Transverse colon (tissue), 4 donors: ENCODE data around the gene BCAM.

Experiments used
- CTCF ChIP-seq, 5 experiments: fragments of 200-600 bp in 3 of 5; fragments of 450-650 bp in 2 of 5; sonication (generic) in 3 of 5; IDR thresholded peaks; 1 replicate in 2 of 5; 2 replicates in 3 of 5; pipeline ENCODE4 v1.5.1; 2016 to 2017; ENCODE audit warnings: antibody characterized with exemption in 5 of 5, inconsistent platforms in 3 of 5, mild to moderate bottlenecking in 2 of 5, moderate library complexity in 1 of 5
- POLR2A ChIP-seq: fragments of 450-650 bp; IDR thresholded peaks from one replicate; pipeline ENCODE4 v1.6.1; 2016; ENCODE audit warnings: antibody characterized with exemption, mild to moderate bottlenecking, moderate library complexity
- POLR2AphosphoS5 ChIP-seq, 3 donors: sonication (generic); formaldehyde crosslinking; IDR thresholded peaks; one replicate each; pipeline ENCODE4 v1.6.1; 2016; ENCODE audit warnings: antibody characterized with exemption in 3 of 3

- no peak for TF ChIP-seq POLR2A
- no peak for TF ChIP-seq CTCF (IDR thresholded peaks at IDR 0.05)
- no peak for TF ChIP-seq POLR2AphosphoS5 (IDR thresholded peaks at IDR 0.05)
These were observed 14.4 kb downstream of the BCAM start for GRCh38 chr19:44823373-44823698.
